HUES48 (cell line): ENCODE results near the gene DCLK1.

Source experiments
- H3K27ac ChIP-seq: one replicate; pipeline ENCODE4 v1.7.0; 2013; ENCODE audit warnings: low read depth, low read length, inconsistent platforms
- H3K27me3 ChIP-seq: 2 replicates; pipeline ENCODE4 v1.6.1; 2013; ENCODE audit warnings: mild to moderate bottlenecking, low read length; ENCODE audit not compliant: control insufficient read depth, insufficient read depth
- H3K36me3 ChIP-seq: 2 replicates; pipeline ENCODE4 v1.6.1; 2013; ENCODE audit warnings: low read length; ENCODE audit not compliant: control insufficient read depth, insufficient read depth
- H3K4me1 ChIP-seq: 2 replicates; pipeline ENCODE4 v1.6.1; 2013; ENCODE audit warnings: mild to moderate bottlenecking, low read length; ENCODE audit not compliant: control insufficient read depth, insufficient read depth
- H3K4me3 ChIP-seq: 2 replicates; pipeline ENCODE4 v1.5.1; 2013; ENCODE audit warnings: mild to moderate bottlenecking, low read depth, low read length
- H3K9ac ChIP-seq: 2 replicates; pipeline ENCODE4 v1.6.1; 2013; ENCODE audit warnings: mild to moderate bottlenecking, low read depth, low read length, moderate library complexity
- H3K9me3 ChIP-seq: 2 replicates; pipeline ENCODE4 v1.6.1; 2013; ENCODE audit warnings: low read length; ENCODE audit not compliant: control insufficient read depth, insufficient read depth

Gene DCLK1

DNA sequence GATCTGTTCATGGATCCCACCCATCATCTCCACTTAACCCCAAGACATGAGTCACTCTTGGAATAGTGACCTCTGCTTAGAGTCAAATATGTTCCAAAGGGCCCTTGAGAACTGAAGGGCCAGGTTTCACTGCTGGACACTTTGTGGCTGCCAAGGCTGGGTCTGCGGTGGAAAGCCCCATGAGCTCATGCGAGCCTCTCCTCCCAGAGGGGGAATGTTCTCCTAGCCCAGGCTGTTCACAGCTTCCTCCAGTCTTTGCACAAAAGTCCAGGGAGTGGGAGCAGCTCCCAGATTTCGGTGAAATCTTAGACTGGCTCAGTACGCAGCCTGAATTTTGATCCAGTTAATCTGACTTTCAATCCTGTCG lies 732 bp upstream of the DCLK1 start:
- Histone ChIP-seq H3K4me1 (peaks cover 6% of the 10 kb centered on the region; the same call in 1 of the 2 replicates), H3K27ac (no peak overlapping the region), H3K27me3 (peaks cover 37% of the 10 kb centered on the region), H3K36me3 (no peaks in the 10 kb centered on the region), H3K9me3 (no peaks in the 10 kb centered on the region), H3K9ac (no peak overlapping the region), H3K4me3 (peak overlapping the region; percentile 62; the same call in 1 of the 2 replicates)

DNA sequence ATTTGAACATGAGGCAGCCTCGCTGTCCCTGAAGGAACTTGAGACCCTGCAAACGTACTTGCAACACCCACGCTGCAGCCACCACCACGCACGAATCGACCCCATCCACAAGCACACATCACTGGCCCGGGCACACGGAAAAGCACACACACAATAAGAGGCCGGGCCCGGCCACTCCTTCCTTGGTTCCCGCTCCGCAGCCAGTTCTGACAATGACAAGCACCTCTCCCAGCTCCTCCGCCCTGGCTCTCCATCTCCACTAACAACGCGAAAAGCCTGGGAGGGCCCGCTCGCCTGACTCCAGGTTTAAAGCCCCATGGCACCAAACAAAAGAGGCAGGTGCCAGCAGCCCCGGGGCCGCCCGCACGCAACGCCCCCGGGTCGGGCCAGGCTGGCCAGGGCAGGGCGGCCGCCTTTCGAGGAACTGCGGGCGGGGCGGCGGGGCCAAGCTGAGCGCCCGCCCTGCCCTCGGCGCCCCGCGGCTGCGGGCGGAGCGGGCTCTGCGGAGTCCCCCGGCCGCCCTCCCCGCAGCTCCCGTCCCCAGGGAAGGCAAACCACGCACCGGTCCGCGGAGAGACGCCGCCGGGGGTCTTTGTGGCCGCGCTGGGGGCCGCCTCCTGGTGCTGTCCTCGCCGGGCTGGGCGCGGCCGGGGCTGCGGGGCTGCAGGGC lies 495 bp downstream of the DCLK1 start:
- no peaks in the 10 kb centered on the region for H3K36me3 ChIP-seq
- peaks cover 37% of the 10 kb centered on the region for H3K27me3 ChIP-seq
- peak overlapping the region; percentile 2; the same call in 1 of the 2 replicates for H3K9ac ChIP-seq
- H3K9me3 ChIP-seq = no peaks in the 10 kb centered on the region
- peaks cover 6% of the 10 kb centered on the region; the same call in 1 of the 2 replicates for H3K4me1 ChIP-seq
- peak overlapping the region; percentile 62 for H3K4me3 ChIP-seq
- H3K27ac ChIP-seq = no peak overlapping the region

DNA sequence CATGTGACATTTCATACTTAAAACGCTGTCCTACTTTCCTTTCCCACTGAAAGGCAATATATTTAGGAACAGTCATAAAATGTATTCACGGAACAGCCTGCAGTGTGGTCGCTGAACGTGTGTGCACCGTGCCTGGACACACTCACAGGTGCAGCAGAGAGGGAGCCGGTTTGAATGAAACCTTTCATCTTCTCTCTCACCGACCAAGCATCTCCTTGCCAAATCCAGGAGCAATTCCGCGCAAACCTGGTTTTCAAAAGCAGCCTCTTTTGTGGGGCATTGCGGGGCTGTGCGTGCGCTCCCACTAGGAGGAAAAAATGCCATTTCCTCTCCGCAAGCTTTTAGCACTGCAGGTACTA lies 1.0 kb downstream of the DCLK1 start:
- Histone ChIP-seq H3K9me3 (no peaks in the 10 kb centered on the region), H3K36me3 (no peaks in the 10 kb centered on the region), H3K4me1 (peaks cover 6% of the 10 kb centered on the region; the same call in 1 of the 2 replicates), H3K27ac (no peak overlapping the region), H3K27me3 (peaks cover 37% of the 10 kb centered on the region), H3K4me3 (peak overlapping the region; percentile 62), H3K9ac (peak overlapping the region; percentile 2; the same call in 1 of the 2 replicates)

DNA sequence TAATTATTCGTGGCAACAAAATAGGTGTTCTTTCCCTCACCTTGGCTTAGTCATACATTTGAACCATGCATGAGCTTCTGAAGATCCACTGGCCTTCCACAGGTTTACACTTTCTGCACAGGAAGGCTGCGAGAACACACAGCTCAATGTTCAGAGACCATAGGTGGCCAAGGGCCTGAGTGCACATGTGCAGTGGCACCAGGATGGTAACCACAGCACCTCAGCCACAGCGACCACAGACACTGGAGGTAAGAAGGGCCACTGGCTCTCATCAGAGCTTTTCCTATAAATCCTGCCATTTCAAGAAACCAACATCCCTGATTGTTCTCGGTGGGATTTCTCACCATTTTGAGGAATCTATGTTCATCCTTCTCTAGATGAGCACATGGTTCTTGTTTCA lies 1.6 kb downstream of the DCLK1 start:
- H3K9me3 ChIP-seq = no peaks in the 10 kb centered on the region
- H3K9ac ChIP-seq = no peak overlapping the region
- H3K4me3 ChIP-seq = no peak overlapping the region; the same call in 1 of the 2 replicates
- H3K36me3 ChIP-seq = no peaks in the 10 kb centered on the region; the same call in 1 of the 2 replicates
- H3K4me1 ChIP-seq = peaks cover 6% of the 10 kb centered on the region; the same call in 1 of the 2 replicates
- H3K27me3 ChIP-seq = peaks cover 37% of the 10 kb centered on the region
- H3K27ac ChIP-seq = no peak overlapping the region

DNA sequence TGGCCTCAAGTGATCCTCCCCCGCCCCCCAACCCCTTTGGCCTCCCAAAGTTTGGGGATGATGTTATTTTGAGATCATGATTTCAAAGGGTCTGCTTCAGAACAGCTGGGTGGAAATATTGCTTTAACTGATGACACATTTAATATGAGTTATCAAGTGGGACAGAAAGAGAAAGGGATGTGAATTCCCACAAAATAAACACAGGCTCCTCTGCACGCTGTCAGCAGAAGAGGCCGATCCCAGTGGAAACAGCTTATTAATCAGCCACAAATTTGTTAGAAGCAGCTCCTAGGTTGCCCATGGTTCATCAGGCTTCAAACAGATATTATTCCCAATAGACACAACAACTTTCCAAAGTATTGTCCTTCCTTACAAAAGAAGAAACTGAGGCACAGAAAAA lies 4.7 kb downstream of the DCLK1 start:
- no peak overlapping the region for H3K9ac ChIP-seq
- no peak overlapping the region for H3K27ac ChIP-seq
- no peaks in the 10 kb centered on the region for H3K9me3 ChIP-seq
- no peak overlapping the region for H3K4me3 ChIP-seq
- peaks cover 24% of the 10 kb centered on the region for H3K27me3 ChIP-seq
- peaks cover 6% of the 10 kb centered on the region; the same call in 1 of the 2 replicates for H3K4me1 ChIP-seq
- H3K36me3 ChIP-seq = no peaks in the 10 kb centered on the region; the same call in 1 of the 2 replicates

DNA sequence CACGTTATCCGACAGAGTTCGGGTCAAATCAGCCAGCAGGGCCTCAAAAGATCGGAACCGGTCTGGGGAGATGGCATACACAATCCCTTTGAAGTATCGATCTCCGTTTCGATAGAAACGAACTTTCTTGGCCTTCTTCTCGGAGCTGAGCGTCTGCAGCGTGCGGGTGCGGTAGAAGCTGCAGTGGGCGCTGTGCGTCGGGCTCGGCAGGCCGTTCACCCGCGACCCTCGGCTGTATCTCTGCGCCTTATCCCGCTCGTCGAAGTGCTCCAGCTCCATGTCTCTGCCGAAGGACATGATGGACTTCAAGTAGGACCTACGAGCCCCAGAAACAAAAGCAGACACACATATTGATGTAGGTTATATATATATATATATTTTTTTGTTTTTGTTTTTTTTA lies 5.3 kb downstream of the DCLK1 start:
- Histone ChIP-seq H3K27me3 (peaks cover 22% of the 10 kb centered on the region), H3K9me3 (no peaks in the 10 kb centered on the region), H3K36me3 (no peaks in the 10 kb centered on the region; the same call in 1 of the 2 replicates), H3K9ac (no peak overlapping the region), H3K4me3 (no peak overlapping the region), H3K27ac (no peak overlapping the region), H3K4me1 (peaks cover 6% of the 10 kb centered on the region; the same call in 1 of the 2 replicates)

DNA sequence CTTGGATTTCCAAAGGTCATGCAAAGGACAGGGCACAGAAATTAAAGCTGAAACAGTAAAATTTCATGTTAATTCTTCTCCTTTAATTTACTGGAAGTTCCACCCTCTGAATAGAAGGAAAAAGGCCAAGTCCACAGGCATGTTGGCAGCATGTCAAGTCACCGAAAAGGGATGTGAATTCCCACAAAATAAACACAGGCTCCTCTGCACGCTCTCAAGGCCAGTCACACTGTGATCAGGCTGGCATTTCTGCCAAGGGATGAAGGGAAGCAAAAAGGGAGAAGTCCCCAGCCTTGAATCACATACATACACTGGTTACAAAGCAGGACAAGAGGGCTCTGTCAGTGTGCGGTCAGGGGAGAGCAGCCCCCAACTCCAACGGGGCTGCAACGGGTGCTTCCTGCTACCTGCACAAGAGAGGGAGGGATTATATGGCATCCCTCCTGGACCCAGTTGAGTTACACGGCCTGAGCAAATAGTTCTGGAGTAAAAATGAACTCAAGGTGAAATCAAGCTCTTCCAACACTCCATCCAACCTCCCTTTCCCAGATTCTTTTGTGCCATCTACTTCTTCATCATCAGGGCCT lies 6.9 kb downstream of the DCLK1 start:
- H3K27ac ChIP-seq = no peak overlapping the region
- H3K9ac ChIP-seq = no peak overlapping the region
- H3K27me3 ChIP-seq = peaks cover 9% of the 10 kb centered on the region
- H3K36me3 ChIP-seq = no peaks in the 10 kb centered on the region; the same call in 1 of the 2 replicates
- H3K4me3 ChIP-seq = no peak overlapping the region
- no peaks in the 10 kb centered on the region for H3K4me1 ChIP-seq
- H3K9me3 ChIP-seq = no peaks in the 10 kb centered on the region

DNA sequence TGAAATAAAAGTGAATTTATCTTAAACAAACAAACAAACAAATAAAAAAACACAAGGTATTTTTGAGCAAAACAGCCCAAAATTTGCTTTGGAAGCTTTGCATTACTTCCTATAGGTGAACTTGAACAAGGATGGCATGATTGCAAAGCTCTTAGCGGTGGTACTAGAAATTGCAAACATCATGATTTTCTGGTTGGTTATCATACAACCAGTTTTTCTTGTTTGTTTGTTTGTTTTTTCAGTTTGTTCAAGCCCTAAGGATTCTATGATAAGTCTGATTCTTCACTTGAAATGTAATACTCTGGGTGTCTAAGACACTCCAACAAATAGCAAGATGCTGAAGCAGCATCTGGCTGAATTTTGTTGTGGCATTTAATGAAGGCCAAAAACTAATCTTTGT lies 15.9 kb downstream of the DCLK1 start:
- no peak overlapping the region for H3K9ac ChIP-seq
- H3K4me3 ChIP-seq = no peak overlapping the region
- H3K27ac ChIP-seq = no peak overlapping the region
- H3K9me3 ChIP-seq = no peaks in the 10 kb centered on the region
- no peaks in the 10 kb centered on the region for H3K4me1 ChIP-seq
- no peaks in the 10 kb centered on the region for H3K27me3 ChIP-seq
- H3K36me3 ChIP-seq = no peaks in the 10 kb centered on the region

DNA sequence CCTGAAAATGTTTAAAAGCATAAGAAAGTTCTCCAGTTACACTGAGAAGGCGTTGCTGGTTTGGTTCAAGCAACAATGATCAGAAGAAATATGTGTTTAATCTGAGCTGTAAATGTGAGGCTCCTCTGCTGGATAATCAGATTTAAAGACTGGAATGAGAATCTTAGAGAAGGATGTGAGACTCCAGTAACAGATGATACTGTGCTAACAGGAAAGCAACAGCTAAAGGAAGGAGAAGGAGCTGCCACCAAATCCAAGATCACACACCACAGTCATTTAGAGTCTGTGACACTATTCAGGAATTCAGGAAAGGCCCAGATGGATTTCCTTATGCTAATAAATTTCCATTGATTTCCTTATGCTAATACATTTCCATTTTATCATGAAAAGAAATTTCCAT lies 16.9 kb downstream of the DCLK1 start:
- H3K9ac ChIP-seq = no peak overlapping the region
- no peak overlapping the region for H3K27ac ChIP-seq
- no peak overlapping the region for H3K4me3 ChIP-seq

DNA sequence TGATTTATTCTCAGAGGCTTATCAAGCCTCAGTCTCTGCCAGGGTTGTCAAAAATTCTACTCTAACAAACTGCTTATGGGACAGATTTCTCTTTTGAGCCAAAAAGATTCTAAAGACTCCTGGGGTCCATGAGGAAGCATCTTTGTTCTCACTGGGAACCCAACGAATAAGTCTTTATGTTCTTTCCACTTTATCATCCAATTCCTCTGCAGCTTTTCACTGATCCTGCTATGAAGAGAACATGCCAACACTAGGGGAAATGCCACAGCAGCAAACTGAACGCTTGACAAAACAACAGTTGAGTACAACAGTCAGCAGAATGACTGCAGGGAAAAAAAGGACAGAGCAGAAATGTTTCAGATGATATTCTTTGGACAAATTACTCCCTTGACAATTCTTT lies 22.2 kb downstream of the DCLK1 start:
- Histone ChIP-seq H3K9ac (no peak overlapping the region), H3K9me3 (no peaks in the 10 kb centered on the region), H3K27me3 (no peaks in the 10 kb centered on the region), H3K4me3 (no peak overlapping the region), H3K36me3 (no peaks in the 10 kb centered on the region), H3K27ac (no peak overlapping the region), H3K4me1 (no peaks in the 10 kb centered on the region)

More for the DNA sequence above, 16.9 kb downstream of the DCLK1 start:
- Histone ChIP-seq H3K9me3 (no peaks in the 10 kb centered on the region), H3K27me3 (no peaks in the 10 kb centered on the region), H3K4me1 (no peaks in the 10 kb centered on the region), H3K36me3 (no peaks in the 10 kb centered on the region)

DNA sequence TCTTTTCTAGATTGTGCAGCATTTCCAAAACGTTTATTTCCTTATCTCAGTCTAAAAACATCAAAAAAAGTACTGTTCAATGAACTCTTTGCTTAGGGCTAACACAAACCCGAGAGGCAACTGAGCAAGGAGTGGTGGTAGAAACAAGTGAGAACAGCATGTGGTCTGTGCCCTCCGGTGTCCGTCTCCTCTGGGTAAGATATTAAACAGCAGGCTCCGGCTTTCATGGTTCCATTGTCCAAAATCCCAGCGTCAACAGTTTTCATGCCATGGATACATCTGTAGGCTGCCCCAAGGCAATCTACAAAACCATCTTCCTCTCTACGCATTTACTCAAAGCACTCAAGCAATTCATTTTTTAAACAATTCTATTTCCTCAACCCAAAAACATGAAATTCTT lies 22.8 kb downstream of the DCLK1 start:
- H3K27ac ChIP-seq = no peak overlapping the region
- no peaks in the 10 kb centered on the region for H3K4me1 ChIP-seq
- no peak overlapping the region for H3K4me3 ChIP-seq
- no peaks in the 10 kb centered on the region for H3K36me3 ChIP-seq
- H3K9ac ChIP-seq = no peak overlapping the region
- no peaks in the 10 kb centered on the region for H3K9me3 ChIP-seq
- H3K27me3 ChIP-seq = no peaks in the 10 kb centered on the region
